Measurements from ENCODE around the gene GMEB2. TPM values are rescaled to one million over a fixed set of nuclear protein-coding genes. Genes with fewer than 3 reads are reported as not detected.

The GMEB2 gene
- total RNA-seq, 1 donor from 2014 or later = 6.3 TPM

Other genes with a start within 250 kb of the GMEB2 start
- gene KCNQ2, start 154.4 kb downstream of the GMEB2 start, total RNA-seq = not detected in 2 replicates
- 9.2 and 22.0 TPM in 2 replicates for gene EEF1A2, start 128.0 kb downstream of the GMEB2 start, total RNA-seq
- 16.3 and 36.2 TPM in 2 replicates for gene PPDPF, start 106.3 kb downstream of the GMEB2 start, total RNA-seq
- under 0.01 TPM in 2 replicates for gene PTK6, start 89.7 kb downstream of the GMEB2 start, total RNA-seq
- not detected in 2 replicates for gene SRMS, start 79.4 kb downstream of the GMEB2 start, total RNA-seq
- 1.1 and 1.3 TPM in 2 replicates for gene FNDC11, start 72.9 kb downstream of the GMEB2 start, total RNA-seq
- gene HELZ2, start 52.9 kb downstream of the GMEB2 start, total RNA-seq = 25.7 and 30.1 TPM in 2 replicates
- gene STMN3, start 26.3 kb upstream of the GMEB2 start, total RNA-seq = 0.38 and 0.51 TPM in 2 replicates
- gene RTEL1, start 31.2 kb upstream of the GMEB2 start, total RNA-seq = 6.0 and 6.1 TPM in 2 replicates
- 3.9 and 15.4 TPM in 2 replicates for gene TNFRSF6B, start 69.6 kb upstream of the GMEB2 start, total RNA-seq
- 22.5 and 38.1 TPM in 2 replicates for gene ARFRP1, start 80.9 kb upstream of the GMEB2 start, total RNA-seq
- 10.1 and 13.8 TPM in 2 replicates for gene ZGPAT, start 80.9 kb upstream of the GMEB2 start, total RNA-seq
- gene LIME1, start 109.6 kb upstream of the GMEB2 start, total RNA-seq = 0.90 and 1.5 TPM in 2 replicates
- 5.9 and 9.2 TPM in 2 replicates for gene SLC2A4RG, start 112.7 kb upstream of the GMEB2 start, total RNA-seq
- gene ZBTB46, start 204.2 kb upstream of the GMEB2 start, total RNA-seq = 67.1 and 69.7 TPM in 2 replicates
- gene ABHD16B, start 234.4 kb upstream of the GMEB2 start, total RNA-seq = not detected in 2 replicates
- gene TPD52L2, start 238.2 kb upstream of the GMEB2 start, total RNA-seq = 112 and 178 TPM in 2 replicates